MM.1S (cell line): ENCODE results near the gene GRIK4.

Experiments used
- DNase-seq: peaks from one replicate; pipeline ENCODE4 v3.0.0-alpha.2; 2015
- H2AFZ ChIP-seq: fragments of 300-600 bp; sonication (generic); 2 replicates; pipeline ENCODE4 v1.6.0; 2016; ENCODE audit warnings: antibody characterized with exemption, low read length
- H3F3A ChIP-seq: fragments of 300-600 bp; sonication (generic); 2 replicates; pipeline ENCODE4 v1.6.1; 2016; ENCODE audit warnings: mild to moderate bottlenecking, antibody characterized with exemption, low read length, moderate library complexity, mixed read lengths; ENCODE audit not compliant: insufficient read depth
- H3K27ac ChIP-seq: fragments of 300-600 bp; sonication (generic); 2 replicates; pipeline ENCODE4 v1.5.1; 2016; ENCODE audit warnings: mild to moderate bottlenecking, low read length
- H3K27me3 ChIP-seq: fragments of 300-600 bp; sonication (generic); replicated peaks from 2 replicates; pipeline ENCODE4 v1.6.0; 2016; ENCODE audit warnings: low read length; ENCODE audit not compliant: insufficient read depth
- H3K36me3 ChIP-seq: fragments of 300-600 bp; sonication (generic); replicated peaks from 2 replicates; pipeline ENCODE4 v1.6.1; 2016; ENCODE audit warnings: mild to moderate bottlenecking, low read length, mixed read lengths; ENCODE audit not compliant: insufficient read depth
- H3K4me1 ChIP-seq: fragments of 300-600 bp; sonication (generic); 2 replicates; pipeline ENCODE4 v1.6.1; 2016; ENCODE audit warnings: low read length, mixed read lengths
- H3K4me2 ChIP-seq: fragments of 300-600 bp; sonication (generic); 2 replicates; pipeline ENCODE4 v1.6.0; 2016; ENCODE audit warnings: low read depth, low read length
- H3K4me3 ChIP-seq: fragments of 300-600 bp; sonication (generic); 2 replicates; pipeline ENCODE4 v1.5.1; 2016; ENCODE audit warnings: low read length, mixed read lengths
- H3K79me2 ChIP-seq: fragments of 300-600 bp; sonication (generic); 2 replicates; pipeline ENCODE4 v1.6.1; 2016; ENCODE audit warnings: mixed run types, low read length, mixed read lengths
- H3K9ac ChIP-seq: fragments of 300-600 bp; sonication (generic); 2 replicates; pipeline ENCODE4 v1.6.1; 2016; ENCODE audit warnings: low read length, mixed read lengths
- H3K9me2 ChIP-seq: fragments of 300-600 bp; sonication (generic); replicated peaks from 2 replicates; pipeline ENCODE4 v1.6.1; 2016; ENCODE audit warnings: mild to moderate bottlenecking, low read length, mixed read lengths; ENCODE audit not compliant: insufficient read depth
- H3K9me3 ChIP-seq: fragments of 300-600 bp; sonication (generic); replicated peaks from 2 replicates; pipeline ENCODE4 v1.6.1; 2016; ENCODE audit warnings: mild to moderate bottlenecking, low read length, mixed read lengths; ENCODE audit not compliant: insufficient read depth
- H4K20me1 ChIP-seq: fragments of 300-600 bp; sonication (generic); 2 replicates; pipeline ENCODE4 v1.6.1; 2016; ENCODE audit warnings: mild to moderate bottlenecking, low read length, moderate library complexity, mixed read lengths; ENCODE audit not compliant: insufficient read depth
- CTCF ChIP-seq: fragments of 300-600 bp; sonication (generic); IDR thresholded peaks from 2 replicates; pipeline ENCODE4 v1.5.1; 2016; ENCODE audit warnings: antibody characterized with exemption, low read length, mixed read lengths
- EZH2 ChIP-seq: fragments of 300-600 bp; sonication (generic); optimal IDR thresholded peaks from 2 replicates; pipeline ENCODE3; 2017; ENCODE audit warnings: low read depth, mild to moderate bottlenecking, antibody characterized with exemption, low read length, mixed read lengths
- EZH2phosphoT487 ChIP-seq: fragments of 300-600 bp; sonication (generic); IDR thresholded peaks from 2 replicates; pipeline ENCODE4 v1.6.1; 2018; ENCODE audit warnings: antibody characterized with exemption, low read length

Gene GRIK4

GRCh38 chr11:120714438-120714837, 202.9 kb downstream of the GRIK4 start:
- peak overlapping the region; percentile 76 for H2AFZ ChIP-seq
- peak overlapping the region; percentile 63; the same call in 1 of the 2 replicates for H3K4me2 ChIP-seq
- H3K27me3 ChIP-seq, result no peaks in the 10 kb centered on the region
- no peak overlapping the region for H3K4me3 ChIP-seq
- H3F3A ChIP-seq, result no peaks in the 10 kb centered on the region
- H3K79me2 ChIP-seq, result no peaks in the 10 kb centered on the region
- H3K36me3 ChIP-seq, result no peaks in the 10 kb centered on the region
- no peak overlapping the region for H3K9ac ChIP-seq
- no peaks in the 10 kb centered on the region for H3K9me3 ChIP-seq
- no peaks in the 10 kb centered on the region for H3K9me2 ChIP-seq
- no peak for TF ChIP-seq CTCF
- no peak for TF ChIP-seq EZH2
- TF ChIP-seq EZH2phosphoT487, result no peak
- no peak for DNase-seq
- H3K4me1 ChIP-seq, result peaks cover 10% of the 10 kb centered on the region; the same call in 1 of the 2 replicates
- H3K27ac ChIP-seq, result no peak overlapping the region
- H4K20me1 ChIP-seq, result no peaks in the 10 kb centered on the region

- TF ChIP-seq CTCF (peak; percentile 68), EZH2 (no peak), EZH2phosphoT487 (no peak)
- peak overlapping the region; percentile 63; the same call in 1 of the 2 replicates for H3K4me2 ChIP-seq
- no peaks in the 10 kb centered on the region for H3K9me2 ChIP-seq
- no peaks in the 10 kb centered on the region for H3F3A ChIP-seq
- peak overlapping the region; percentile 61 for H3K4me3 ChIP-seq
- DNase-seq, result peak; percentile 63
- no peak overlapping the region; the same call in 1 of the 2 replicates for H3K27ac ChIP-seq
- H3K9ac ChIP-seq, result peak overlapping the region; percentile 52; the same call in 1 of the 2 replicates
- no peaks in the 10 kb centered on the region for H3K27me3 ChIP-seq
- H3K79me2 ChIP-seq, result no peaks in the 10 kb centered on the region
- no peaks in the 10 kb centered on the region for H3K36me3 ChIP-seq
- peak overlapping the region; percentile 76 for H2AFZ ChIP-seq
- no peaks in the 10 kb centered on the region for H4K20me1 ChIP-seq
- peaks cover 10% of the 10 kb centered on the region; the same call in 1 of the 2 replicates for H3K4me1 ChIP-seq
- H3K9me3 ChIP-seq, result no peaks in the 10 kb centered on the region
Measured at GRCh38 chr11:120715239-120715638, 203.7 kb downstream of the GRIK4 start.

GRCh38 chr11:120717042-120717441, 205.5 kb downstream of the GRIK4 start:
- Histone ChIP-seq H3K36me3 (no peaks in the 10 kb centered on the region), H3K27ac (no peak overlapping the region), H3K9me2 (no peaks in the 10 kb centered on the region), H3F3A (no peaks in the 10 kb centered on the region), H4K20me1 (no peaks in the 10 kb centered on the region), H3K4me2 (no peak overlapping the region), H3K4me3 (no peak overlapping the region), H3K4me1 (peaks cover 10% of the 10 kb centered on the region; the same call in 1 of the 2 replicates), H3K9me3 (no peaks in the 10 kb centered on the region), H3K9ac (no peak overlapping the region), H3K79me2 (no peaks in the 10 kb centered on the region), H2AFZ (no peak overlapping the region), H3K27me3 (no peaks in the 10 kb centered on the region)
- TF ChIP-seq EZH2 (no peak), CTCF (no peak), EZH2phosphoT487 (no peak)
- DNase-seq, result no peak
